ENCODE measurements around the gene CCDC57. TPM values are rescaled to one million over a fixed set of nuclear protein-coding genes. Genes with fewer than 3 reads are reported as not detected.

CCDC57 gene
- total RNA-seq, 2 experiments from 2014 or later, result 56.6 to 64.2 TPM

- H3K36me3 Mint-ChIP-seq (ENCODE audit: low read depth), result peaks cover 19% of the 10 kb centered on the region
Observed at GRCh38 chr17:82168568-82168967, 44.1 kb downstream of the CCDC57 start.

GRCh38 chr17:82167028-82167427 is 45.6 kb downstream of the CCDC57 start:
- DNase-seq, result no peak
- CTCF ChIA-PET, result no interaction called here
- no peaks in the 10 kb centered on the region for H3K9me3 Mint-ChIP-seq
- POLR2A ChIA-PET, result interaction anchor here (0.9 kb wide), 1 partner anchor 12 kb away, joined by 3 read pairs; no protein-coding TSS in a partner anchor
- no peaks in the 10 kb centered on the region for H3K27me3 Mint-ChIP-seq
- no peak overlapping the region for H3K4me3 Mint-ChIP-seq
- no peak for TF ChIP-seq CTCF (IDR thresholded peaks at IDR 0.05)
- intact Hi-C loops (cut with micrococcal nuclease), result no loop called here
- H3K36me3 Mint-ChIP-seq (ENCODE audit: low read depth), result peaks cover 22% of the 10 kb centered on the region
- no peak for ATAC-seq
- H3K27ac Mint-ChIP-seq, result no peak overlapping the region
- H3K4me1 Mint-ChIP-seq (ENCODE audit: low read depth), result peaks cover 6% of the 10 kb centered on the region

More at GRCh38 chr17:82168568-82168967, 44.1 kb downstream of the CCDC57 start:
- no peak overlapping the region for H3K4me3 Mint-ChIP-seq
- H3K27me3 Mint-ChIP-seq, result no peaks in the 10 kb centered on the region
- no peak for TF ChIP-seq CTCF (IDR thresholded peaks at IDR 0.05)
- H3K9me3 Mint-ChIP-seq, result no peaks in the 10 kb centered on the region
- intact Hi-C loops (cut with micrococcal nuclease), result no loop called here
- DNase-seq, result no peak
- ChIA-PET CTCF (no interaction called here), POLR2A (interaction anchor here (0.6 kb wide), 1 partner anchor 317 kb away, joined by 5 read pairs; no protein-coding TSS in a partner anchor)
- no peak for ATAC-seq
- peaks cover 6% of the 10 kb centered on the region for H3K4me1 Mint-ChIP-seq (ENCODE audit: low read depth)
- H3K27ac Mint-ChIP-seq, result no peak overlapping the region

- peaks cover 18% of the 10 kb centered on the region for H3K36me3 Mint-ChIP-seq (ENCODE audit: low read depth)
Observed at GRCh38 chr17:82164853-82165252, 47.8 kb downstream of the CCDC57 start.

GRCh38 chr17:82161216-82161615 is 51.4 kb downstream of the CCDC57 start:
- DNase-seq, result no peak
- Mint-ChIP-seq H3K27me3 (no peaks in the 10 kb centered on the region), H3K36me3 (ENCODE audit: low read depth) (peaks cover 15% of the 10 kb centered on the region), H3K4me3 (no peak overlapping the region), H3K27ac (no peak overlapping the region), H3K4me1 (ENCODE audit: low read depth) (no peaks in the 10 kb centered on the region), H3K9me3 (no peaks in the 10 kb centered on the region)
- POLR2A ChIA-PET, result no interaction called here
- intact Hi-C loops (cut with micrococcal nuclease), result no loop called here
- CTCF ChIA-PET, result no interaction called here
- no peak for ATAC-seq
- no peak for TF ChIP-seq CTCF (IDR thresholded peaks at IDR 0.05)

More at GRCh38 chr17:82164853-82165252, 47.8 kb downstream of the CCDC57 start:
- intact Hi-C loops (cut with micrococcal nuclease), result no loop called here
- Mint-ChIP-seq H3K27ac (no peak overlapping the region), H3K4me3 (no peak overlapping the region), H3K4me1 (ENCODE audit: low read depth) (peaks cover 5% of the 10 kb centered on the region), H3K9me3 (no peaks in the 10 kb centered on the region), H3K27me3 (no peaks in the 10 kb centered on the region)
- ATAC-seq (no peak), DNase-seq (no peak)
- ChIA-PET CTCF (no interaction called here), POLR2A (no interaction called here)
- no peak for TF ChIP-seq CTCF (IDR thresholded peaks at IDR 0.05)

GRCh38 chr17:82160075-82160474 is 52.6 kb downstream of the CCDC57 start:
- DNase-seq (no peak), ATAC-seq (no peak)
- Mint-ChIP-seq H3K27me3 (no peaks in the 10 kb centered on the region), H3K9me3 (no peaks in the 10 kb centered on the region), H3K27ac (no peak overlapping the region), H3K4me1 (ENCODE audit: low read depth) (no peaks in the 10 kb centered on the region), H3K36me3 (ENCODE audit: low read depth) (peaks cover 15% of the 10 kb centered on the region), H3K4me3 (no peak overlapping the region)
- TF ChIP-seq CTCF (IDR thresholded peaks at IDR 0.05), result no peak
- ChIA-PET POLR2A (no interaction called here), CTCF (no interaction called here)
- intact Hi-C loops (cut with micrococcal nuclease), result no loop called here

All from activated CD8-positive, alpha-beta T cell treated with anti-CD3 and anti-CD28 coated beads for 36 hours (primary cell).